ENCODE measurements around the gene IMP4. TPM values are rescaled to one million over a fixed set of nuclear protein-coding genes. Genes with fewer than 3 reads are reported as not detected.

Gene IMP4
- total RNA-seq, 1 donor from 2014 or later = 63.7 TPM

DNA sequence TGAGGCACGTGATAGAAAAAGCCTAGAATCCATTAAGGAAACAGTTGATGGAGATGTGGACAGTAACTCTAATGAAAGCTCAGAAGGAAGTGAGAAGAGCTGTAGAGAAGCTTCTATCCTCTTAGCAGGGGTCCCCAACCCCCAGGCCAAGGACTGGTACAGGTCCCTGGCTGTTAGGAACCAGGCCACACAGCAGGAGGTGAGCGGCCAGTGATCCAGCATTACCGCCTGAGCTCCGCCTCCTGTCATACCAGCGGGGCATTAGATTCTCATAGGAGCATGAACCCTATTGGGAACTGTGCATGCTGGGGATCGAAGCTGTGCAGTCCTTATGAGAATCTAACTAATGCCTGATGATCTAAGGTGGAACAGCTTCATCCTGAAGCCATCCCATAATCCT is 8.7 kb upstream of the IMP4 start:
- intact Hi-C loops (cut with DNase I) = loop anchor here (5.0 kb wide), 1 partner anchor 177 kb away; no protein-coding TSS in a partner anchor
- peak; percentile 60 for DNase-seq (ENCODE audit: missing footprints)
- ATAC-seq = no peak

DNA sequence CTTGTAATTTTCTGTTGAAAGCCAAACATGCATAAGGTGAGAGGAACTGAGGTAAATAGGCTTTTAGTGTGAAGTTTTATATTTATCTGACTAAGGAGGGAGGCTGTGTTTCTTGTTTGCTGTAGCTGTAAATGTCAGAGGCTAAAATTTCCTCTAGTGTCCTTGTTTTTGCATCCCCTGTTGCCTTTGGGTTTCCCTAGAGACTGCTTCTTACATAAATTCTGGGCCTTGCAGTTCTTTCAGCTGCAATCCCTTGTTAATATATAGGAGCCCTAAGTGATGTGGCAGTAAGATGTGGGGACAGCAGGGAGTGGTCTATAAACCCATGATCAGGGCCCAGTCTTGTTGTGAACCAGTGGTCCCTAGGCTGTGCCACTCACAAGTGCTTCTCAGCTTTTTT is 7.5 kb upstream of the IMP4 start:
- intact Hi-C loops (cut with DNase I) = no loop called here
- ATAC-seq = no peak
- DNase-seq (ENCODE audit: missing footprints) = no peak

DNA sequence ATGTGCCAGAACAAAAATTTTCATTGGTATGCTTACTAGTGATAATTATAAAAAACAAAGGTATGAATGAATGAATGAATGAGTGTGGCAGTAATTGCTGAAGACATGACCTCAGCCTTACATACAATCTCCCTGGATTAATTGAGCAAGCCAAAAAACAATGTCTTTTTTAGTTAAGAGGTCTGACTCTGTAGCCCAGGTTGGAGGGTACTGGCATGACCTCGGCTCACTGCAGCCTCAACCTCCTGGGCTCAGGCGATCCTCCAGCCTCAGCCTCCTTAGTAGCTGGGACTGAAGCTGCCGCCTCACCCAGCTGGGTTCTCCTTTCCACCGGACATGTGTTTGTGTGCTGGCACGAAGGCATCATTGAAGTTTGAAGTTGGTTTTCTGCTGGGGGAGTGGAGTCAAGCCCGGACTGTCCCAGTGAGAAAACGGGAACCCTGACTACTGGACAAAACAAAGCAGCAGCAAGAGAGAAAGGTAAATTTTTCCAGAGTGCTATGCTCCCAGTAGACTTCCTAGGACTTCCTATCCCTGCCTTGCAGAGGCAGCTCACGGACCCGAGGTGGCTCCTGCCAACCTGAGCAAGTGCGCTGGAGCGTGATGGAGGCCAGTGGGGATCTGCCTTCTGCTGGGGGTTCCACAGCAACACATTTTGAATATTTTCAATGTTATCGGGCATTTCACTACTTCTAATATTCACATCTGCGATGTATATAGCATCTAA is 6.4 kb upstream of the IMP4 start:
- intact Hi-C loops (cut with DNase I) = no loop called here
- ATAC-seq = no peak
- DNase-seq (ENCODE audit: missing footprints) = no peak

DNA sequence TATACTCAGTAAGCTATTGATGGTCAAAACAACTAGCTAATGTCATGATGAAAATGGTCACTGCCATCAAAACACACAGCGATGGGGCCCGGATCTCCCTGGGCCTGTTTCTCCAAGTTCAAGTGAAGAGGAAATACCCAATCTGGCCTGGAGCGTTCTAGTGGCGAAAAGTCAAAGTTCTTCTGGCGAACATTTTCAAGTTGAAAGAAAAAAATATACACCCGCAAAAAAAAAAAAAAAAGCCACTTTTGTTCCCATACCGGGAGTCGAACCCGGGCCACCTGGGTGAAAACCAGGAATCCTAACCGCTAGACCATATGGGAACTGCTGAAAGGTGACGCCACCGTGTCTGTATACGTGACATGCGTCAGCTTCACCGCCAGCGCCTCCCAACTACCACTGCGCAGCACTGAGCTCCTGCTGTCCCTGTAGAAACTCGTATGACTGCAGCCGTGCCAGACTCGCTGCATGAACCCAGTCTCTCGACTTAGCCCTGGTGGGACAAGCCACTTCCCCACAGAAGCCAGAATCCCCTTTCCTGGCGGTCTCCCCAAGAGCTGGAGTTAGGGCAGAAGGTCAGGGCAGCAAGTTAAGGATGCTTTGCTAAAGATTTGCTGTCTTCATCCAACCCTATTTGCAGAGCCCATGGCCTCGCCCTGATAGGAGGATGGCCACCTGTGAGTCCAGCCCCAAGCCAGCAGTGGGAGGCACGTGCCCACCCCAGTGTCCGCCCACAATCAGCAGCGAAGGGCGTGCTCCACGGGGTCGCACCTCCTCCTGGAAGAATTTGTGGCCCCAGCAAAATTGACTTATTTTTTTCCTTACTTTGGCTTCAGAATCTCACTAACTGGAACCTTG is 5.6 kb upstream of the IMP4 start:
- ATAC-seq = peak; percentile 71
- DNase-seq (ENCODE audit: missing footprints) = no peak
- intact Hi-C loops (cut with DNase I) = no loop called here

DNA sequence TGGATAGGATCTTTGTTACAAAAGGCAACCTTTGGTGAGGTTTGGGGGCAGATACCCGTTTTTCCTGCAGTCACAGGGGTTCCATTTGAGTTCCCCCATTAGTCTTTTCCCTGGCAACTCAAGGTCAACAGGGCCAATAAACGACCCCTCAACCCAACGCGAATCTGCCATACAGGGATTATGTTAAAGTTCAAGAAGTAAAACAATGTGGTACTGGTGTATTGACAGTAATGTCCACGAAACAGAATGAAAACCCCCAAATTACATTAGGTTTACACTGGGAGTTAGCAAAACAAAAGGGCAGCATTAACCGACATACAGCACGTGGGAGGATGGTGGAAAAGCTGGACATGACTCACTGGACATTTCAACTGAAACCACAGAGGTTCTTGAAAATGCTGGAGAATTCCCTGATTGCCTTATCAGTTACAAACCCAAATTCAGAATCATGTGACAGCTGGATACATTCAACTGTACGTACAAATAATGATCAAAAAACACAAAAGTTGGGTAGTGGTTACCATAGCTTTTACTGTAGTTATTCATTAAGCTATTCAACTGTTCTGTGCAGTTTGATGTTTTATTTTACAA is 4.9 kb upstream of the IMP4 start:
- intact Hi-C loops (cut with DNase I) = no loop called here
- DNase-seq (ENCODE audit: missing footprints) (no peak), ATAC-seq (no peak)

GRCh38 chr2:130338793-130339345 is 3.8 kb upstream of the IMP4 start:
- no peak for DNase-seq (ENCODE audit: missing footprints)

GRCh38 chr2:130339885-130340745 is 2.6 kb upstream of the IMP4 start:
- intact Hi-C loops (cut with DNase I) = loop anchor here (5.0 kb wide), 1 partner anchor 158 kb away; the partner anchor contains the start of genes MZT2B and SMPD4
- no peak for DNase-seq (ENCODE audit: missing footprints)
- no peak for ATAC-seq

More at GRCh38 chr2:130338793-130339345, 3.8 kb upstream of the IMP4 start:
- no peak for ATAC-seq
- intact Hi-C loops (cut with DNase I) = no loop called here

GRCh38 chr2:130341562-130342019 is 1.1 kb upstream of the IMP4 start:
- intact Hi-C loops (cut with DNase I) = loop anchor here (1.0 to 5.0 kb wide), 4 partner anchors 14 to 159 kb away; partner anchors contain the start of genes MZT2B and SMPD4
- no peak for ATAC-seq

GRCh38 chr2:130342020-130342532 is 621 bp upstream of the IMP4 start:
- DNase-seq (ENCODE audit: missing footprints) (peak; percentile 93), ATAC-seq (peak; percentile 90)
- intact Hi-C loops (cut with DNase I) = loop anchor here (1.0 to 5.0 kb wide), 4 partner anchors 13 to 160 kb away; partner anchors contain the start of genes MZT2B and SMPD4

More at GRCh38 chr2:130341562-130342019, 1.1 kb upstream of the IMP4 start:
- no peak for DNase-seq (ENCODE audit: missing footprints)

DNA sequence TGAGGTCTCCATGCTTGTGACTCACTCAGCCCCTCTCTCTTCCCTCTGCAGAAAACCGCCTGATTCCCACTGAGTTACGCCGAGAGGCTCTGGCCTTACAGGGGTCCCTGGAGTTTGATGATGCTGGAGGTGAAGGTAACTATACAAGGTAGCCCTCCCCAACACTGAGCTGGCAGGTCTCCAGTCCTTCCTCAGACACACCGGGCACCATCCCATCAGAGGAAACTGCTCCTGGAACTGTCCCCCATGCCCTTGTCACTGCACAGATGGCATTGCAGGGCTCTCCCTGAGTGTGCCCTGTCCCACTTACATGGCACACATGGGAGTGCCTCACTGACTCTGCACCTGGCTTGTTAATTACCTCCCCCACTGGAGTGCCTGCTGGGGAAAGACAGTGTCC is 1.9 kb downstream of the IMP4 start:
- intact Hi-C loops (cut with DNase I) = loop anchor here (5.0 kb wide), 1 partner anchor 162 kb away; the partner anchor contains the start of genes MZT2B and SMPD4
- no peak for DNase-seq (ENCODE audit: missing footprints)

GRCh38 chr2:130345091-130345490 is 2.4 kb downstream of the IMP4 start:
- ATAC-seq (no peak), DNase-seq (ENCODE audit: missing footprints) (no peak)
- intact Hi-C loops (cut with DNase I) = no loop called here

More for the DNA sequence above, 1.9 kb downstream of the IMP4 start:
- ATAC-seq = no peak

DNA sequence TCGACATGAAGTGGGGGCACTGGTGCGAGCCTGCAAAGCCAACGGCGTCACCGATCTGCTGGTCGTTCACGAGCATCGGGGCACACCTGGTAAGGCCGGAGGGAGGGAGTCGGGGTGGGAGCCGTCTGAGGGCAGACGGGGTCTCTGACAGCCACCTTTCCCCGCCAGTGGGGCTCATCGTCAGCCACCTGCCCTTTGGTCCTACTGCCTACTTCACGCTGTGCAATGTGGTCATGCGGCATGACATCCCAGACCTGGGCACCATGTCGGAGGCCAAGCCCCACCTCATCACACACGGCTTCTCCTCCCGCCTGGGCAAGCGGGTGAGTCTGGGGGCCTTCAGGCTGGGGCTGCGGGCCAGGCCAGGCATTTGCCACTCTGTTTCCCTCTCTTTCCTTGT is 2.9 kb downstream of the IMP4 start:
- ATAC-seq (no peak), DNase-seq (ENCODE audit: missing footprints) (no peak)
- intact Hi-C loops (cut with DNase I) = no loop called here

DNA sequence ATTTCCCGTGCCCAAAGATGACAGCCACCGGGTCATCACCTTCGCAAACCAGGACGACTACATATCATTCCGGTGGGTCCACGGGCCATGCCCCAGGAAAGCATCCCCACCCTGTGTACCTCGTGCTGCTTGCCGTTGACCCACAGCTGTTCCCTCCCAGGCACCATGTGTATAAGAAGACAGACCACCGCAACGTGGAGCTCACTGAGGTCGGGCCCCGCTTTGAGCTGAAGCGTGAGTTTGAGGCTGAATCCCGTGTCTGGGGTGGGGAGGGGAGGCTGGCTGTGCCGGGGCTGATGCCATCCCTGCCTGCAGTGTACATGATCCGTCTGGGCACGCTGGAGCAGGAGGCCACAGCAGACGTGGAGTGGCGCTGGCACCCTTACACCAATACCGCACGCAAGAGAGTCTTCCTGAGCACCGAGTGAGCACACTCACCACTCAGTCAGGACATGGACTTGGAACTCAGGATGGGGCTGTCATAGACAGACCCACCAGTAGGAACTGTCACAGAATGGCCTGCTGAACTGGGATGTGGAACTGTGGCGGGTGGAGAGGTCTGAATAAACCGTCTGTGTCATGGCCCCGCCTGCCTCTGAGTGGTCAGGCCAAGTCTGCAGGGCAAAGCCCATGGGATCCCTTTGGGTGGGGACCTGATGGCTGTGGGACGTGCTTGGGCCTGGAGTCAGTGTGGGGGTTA is 3.5 kb downstream of the IMP4 start:
- intact Hi-C loops (cut with DNase I) = no loop called here
- ATAC-seq (no peak), DNase-seq (ENCODE audit: missing footprints) (no peak)

- DNase-seq (ENCODE audit: missing footprints) = no peak
- intact Hi-C loops (cut with DNase I) = no loop called here
- no peak for ATAC-seq
These were observed 4.0 kb downstream of the IMP4 start for GRCh38 chr2:130346741-130347066.

DNA sequence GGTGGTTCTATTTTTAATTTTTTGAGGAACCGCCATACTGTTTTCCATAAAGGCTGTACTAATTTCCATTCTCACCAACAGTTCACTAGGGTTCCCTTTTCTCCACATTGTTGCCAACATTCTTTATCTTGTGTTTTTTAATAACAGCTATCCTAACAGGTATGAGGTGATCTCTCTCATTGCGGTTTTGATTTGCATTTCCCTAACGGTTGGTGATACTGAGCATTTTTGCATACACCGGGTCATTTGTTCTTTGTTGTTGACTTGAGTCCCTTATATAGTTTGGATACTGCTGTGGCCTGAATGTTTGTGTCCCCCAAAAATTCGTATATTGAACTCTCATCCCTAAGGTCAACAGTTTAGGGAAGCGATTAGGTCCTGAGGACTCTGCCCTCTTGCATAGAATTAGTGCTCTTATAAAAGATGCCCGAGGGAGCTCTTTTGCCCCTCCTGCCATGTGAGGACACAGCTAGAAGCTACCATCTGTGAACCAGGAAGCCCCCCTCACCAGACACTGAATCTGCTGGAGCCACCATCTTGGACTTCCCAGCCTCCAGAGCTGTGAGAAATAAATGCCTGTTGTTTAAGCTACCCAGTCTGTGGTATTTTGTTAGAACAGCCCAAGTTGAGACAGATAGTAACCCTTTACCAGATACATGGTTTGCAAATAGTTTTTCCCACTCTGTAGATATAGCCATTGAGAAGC is 4.7 kb downstream of the IMP4 start:
- DNase-seq (ENCODE audit: missing footprints) (no peak), ATAC-seq (no peak)
- intact Hi-C loops (cut with DNase I) = no loop called here

GRCh38 chr2:130349174-130349573 is 6.5 kb downstream of the IMP4 start:
- no peak for DNase-seq (ENCODE audit: missing footprints)
- intact Hi-C loops (cut with DNase I) = no loop called here
- ATAC-seq = no peak

DNA sequence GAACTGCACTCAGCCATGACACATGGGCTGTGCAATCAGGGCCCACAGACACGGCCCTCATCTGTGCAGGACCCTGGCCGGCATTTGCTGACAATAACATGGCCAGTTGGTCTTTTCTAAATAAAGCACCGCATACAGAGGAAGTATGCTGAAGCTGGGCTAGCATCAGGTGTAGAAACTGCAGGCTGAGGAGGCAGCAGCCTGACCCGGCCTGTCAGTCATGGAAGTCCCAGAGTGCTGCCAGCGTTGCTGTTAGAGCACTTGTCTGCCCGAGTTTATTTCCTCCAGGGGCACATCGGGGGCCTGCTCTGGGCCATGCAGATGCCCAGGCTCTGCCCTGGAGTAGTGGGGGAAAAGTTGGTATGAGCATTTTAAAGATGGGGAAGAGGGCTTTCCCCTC is 9.0 kb downstream of the IMP4 start:
- ATAC-seq (no peak), DNase-seq (ENCODE audit: missing footprints) (peak; percentile 57)
- intact Hi-C loops (cut with DNase I) = loop anchor here (10.0 kb wide), 1 partner anchor 373 kb away; the partner anchor contains the start of gene GPR148
